ENCODE measurements around the gene GSS. TPM values are rescaled to one million over a fixed set of nuclear protein-coding genes. Genes with fewer than 3 reads are reported as not detected.

Gene GSS
- total and polyA plus RNA-seq, 4 donors, result 32.6 to 52.7 (median 47.9) TPM

- Histone ChIP-seq H3K4me1 (ENCODE audit: control insufficient read depth in 5 of 5, insufficient read depth in 5 of 5, low read length in 5 of 5) (peaks cover 0 to 9% (median 0%) of the 10 kb centered on the region in 5 donors), H3K36me3 (ENCODE audit: control insufficient read depth in 4 of 4, insufficient read depth in 4 of 4, low read length in 4 of 4) (no peaks in the 10 kb centered on the region), H3K9ac (ENCODE audit: insufficient read depth in 1 of 2, low read length in 2 of 2) (no peak overlapping the region), H3K27ac (ENCODE audit: low read depth in 1 of 2, low read length in 1 of 2) (no peak overlapping the region), H3K9me3 (ENCODE audit: control insufficient read depth in 4 of 4, insufficient read depth in 3 of 4, low read length in 3 of 4) (no peaks in the 10 kb centered on the region), H3K4me3 (no peak overlapping the region), H3K27me3 (ENCODE audit: control insufficient read depth in 3 of 3, insufficient read depth in 3 of 3, low read length in 2 of 3) (no peaks in the 10 kb centered on the region)
- no peak for ATAC-seq (ENCODE audit: insufficient read depth, low FRiP score)
- TF ChIP-seq CTCF (IDR thresholded peaks at IDR 0.05; ENCODE audit: control extremely low read depth, extremely low read depth), result no peak
- 98 to 99% methylated on average over 5 of the region's 5 CpGs for WGBS, 2 donors
- DNase-seq, result no peak
Measured at GRCh38 chr20:34965051-34965450, 9.4 kb upstream of the GSS start.

GRCh38 chr20:34964486-34964885, 8.9 kb upstream of the GSS start:
- TF ChIP-seq CTCF (IDR thresholded peaks at IDR 0.05; ENCODE audit: control extremely low read depth, extremely low read depth), result no peak
- no peak for DNase-seq

GRCh38 chr20:34956751-34957472, 1.3 kb upstream of the GSS start:
- peaks cover 0 to 10% (median 2%) of the 10 kb centered on the region in 5 donors for H3K4me1 ChIP-seq (ENCODE audit: control insufficient read depth in 5 of 5, insufficient read depth in 5 of 5, low read length in 5 of 5)
- no peaks in the 10 kb centered on the region for H3K9me3 ChIP-seq (ENCODE audit: control insufficient read depth in 4 of 4, insufficient read depth in 3 of 4, low read length in 3 of 4)

More at GRCh38 chr20:34964486-34964885, 8.9 kb upstream of the GSS start:
- H3K9me3 ChIP-seq (ENCODE audit: control insufficient read depth in 4 of 4, insufficient read depth in 3 of 4, low read length in 3 of 4), result no peaks in the 10 kb centered on the region
- ATAC-seq (ENCODE audit: insufficient read depth, low FRiP score), result no peak
- 92 to 97% methylated on average over 5 of the region's 5 CpGs for WGBS, 2 donors
- H3K36me3 ChIP-seq (ENCODE audit: control insufficient read depth in 4 of 4, insufficient read depth in 4 of 4, low read length in 4 of 4), result no peaks in the 10 kb centered on the region
- H3K27ac ChIP-seq (ENCODE audit: low read depth in 1 of 2, low read length in 1 of 2), result no peak overlapping the region
- H3K4me3 ChIP-seq, result no peak overlapping the region
- H3K27me3 ChIP-seq (ENCODE audit: control insufficient read depth in 3 of 3, insufficient read depth in 3 of 3, low read length in 2 of 3), result no peaks in the 10 kb centered on the region
- peaks cover 0 to 9% (median 0%) of the 10 kb centered on the region in 5 donors for H3K4me1 ChIP-seq (ENCODE audit: control insufficient read depth in 5 of 5, insufficient read depth in 5 of 5, low read length in 5 of 5)
- H3K9ac ChIP-seq (ENCODE audit: insufficient read depth in 1 of 2, low read length in 2 of 2), result no peak overlapping the region

More at GRCh38 chr20:34956751-34957472, 1.3 kb upstream of the GSS start:
- no peak overlapping the region for H3K9ac ChIP-seq (ENCODE audit: insufficient read depth in 1 of 2, low read length in 2 of 2)
- H3K36me3 ChIP-seq (ENCODE audit: control insufficient read depth in 4 of 4, insufficient read depth in 4 of 4, low read length in 4 of 4), result no peaks in the 10 kb centered on the region
- no peak for TF ChIP-seq CTCF (IDR thresholded peaks at IDR 0.05; ENCODE audit: control extremely low read depth, extremely low read depth)
- H3K4me3 ChIP-seq, result no peak overlapping the region
- ATAC-seq (ENCODE audit: insufficient read depth, low FRiP score) (no peak), DNase-seq (no peak)
- H3K27me3 ChIP-seq (ENCODE audit: control insufficient read depth in 3 of 3, insufficient read depth in 3 of 3, low read length in 2 of 3), result no peaks in the 10 kb centered on the region
- H3K27ac ChIP-seq (ENCODE audit: low read depth in 1 of 2, low read length in 1 of 2), result no peak overlapping the region
- WGBS, 2 donors, result 88 to 94% methylated on average over 21 of the region's 21 CpGs

Measured in lung (tissue), 12 donors.